ENCODE measurements around the gene DNAI4. TPM values are rescaled to one million over a fixed set of nuclear protein-coding genes. Genes with fewer than 3 reads are reported as not detected.

DNAI4 gene
- polyA plus RNA-seq, 1 donor (not counting 4 experiments of a cell fraction or from before 2014, with no cell fraction given) = 4.1 TPM

- TF ChIP-seq EZH2 (IDR thresholded peaks at IDR 0.05; ENCODE audit: low read length) (no peak), CTCF (optimal IDR thresholded peaks at IDR 0.05 in 1 of 3, IDR thresholded peaks at IDR 0.05 in 1 of 3, conservative IDR thresholded peaks at IDR 0.05 in 1 of 3; ENCODE audit: extremely low read depth in 1 of 3, insufficient read depth in 2 of 3, low read length in 3 of 3) (no peak)
- no peak overlapping the region for H3K9ac ChIP-seq (ENCODE audit: control insufficient read depth, extremely low read depth, insufficient read depth, low read length)
- no peaks in the 10 kb centered on the region for H3K9me1 ChIP-seq (ENCODE audit: control insufficient read depth, extremely low read depth, insufficient read depth, low read length)
- no peak overlapping the region for H3K4me2 ChIP-seq (ENCODE audit: control insufficient read depth, extremely low read depth, insufficient read depth, low read depth, low read length)
- FAIRE-seq (no peak), DNase-seq (ENCODE audit: low read depth, low spot score) (no peak)
- no peak overlapping the region for H3K4me3 ChIP-seq (ENCODE audit: control insufficient read depth in 2 of 3, extremely low read depth in 1 of 3, insufficient read depth in 2 of 3, low read depth in 1 of 3, low read length in 3 of 3)
- H3K27ac ChIP-seq (ENCODE audit: control insufficient read depth, insufficient read depth, low read length) = no peak overlapping the region
- H3K4me1 ChIP-seq (ENCODE audit: control insufficient read depth, extremely low read depth, insufficient read depth, low read length) = peaks cover 8% of the 10 kb centered on the region
- H3K79me2 ChIP-seq (ENCODE audit: control insufficient read depth, insufficient read depth, low read length) = peaks cover 31% of the 10 kb centered on the region
- H3K36me3 ChIP-seq (ENCODE audit: control insufficient read depth in 2 of 2, extremely low read depth in 1 of 2, insufficient read depth in 2 of 2, low read length in 2 of 2) = peaks cover 8 to 14% of the 10 kb centered on the region in 2 experiments
- no peaks in the 10 kb centered on the region for H3K27me3 ChIP-seq (ENCODE audit: control insufficient read depth, extremely low read depth, insufficient read depth, low read length)
- dilution Hi-C loops (cut with MboI; ENCODE audit: extremely low pct_ligation_motif_present, low sequenced_read_pairs) = no loop called here
- peaks cover 4% of the 10 kb centered on the region for H4K20me1 ChIP-seq (ENCODE audit: control insufficient read depth, extremely low read depth, insufficient read depth, low read length)
- H3K9me3 ChIP-seq (ENCODE audit: control insufficient read depth, low read depth, low read length) = no peaks in the 10 kb centered on the region
- no peak overlapping the region for H2AFZ ChIP-seq (ENCODE audit: control insufficient read depth, low read length)
These were observed 33.3 kb upstream of the DNAI4 start for GRCh38 chr1:66957938-66958337.

DNA sequence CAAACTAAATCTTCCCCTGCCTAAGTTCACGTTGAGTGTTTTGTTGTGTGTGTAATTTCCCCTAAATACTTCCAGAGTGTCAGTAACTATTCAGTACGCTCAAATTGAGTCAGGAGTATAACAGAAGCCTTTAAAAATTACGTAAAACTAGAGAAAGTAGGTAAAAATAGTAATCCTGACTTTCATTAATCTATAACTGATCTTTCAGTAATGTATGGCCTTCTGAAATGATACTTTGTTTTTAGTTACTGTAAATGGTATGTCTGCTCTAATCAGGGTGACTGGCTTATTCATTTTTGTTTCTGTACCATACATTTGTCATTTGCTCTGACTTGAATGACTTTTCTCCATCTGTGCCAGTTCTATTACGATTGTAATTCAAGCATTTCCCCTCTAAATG, 29.6 kb upstream of the DNAI4 start:
- Histone ChIP-seq H3K79me2 (ENCODE audit: control insufficient read depth, insufficient read depth, low read length) (peaks cover 40% of the 10 kb centered on the region), H3K9me1 (ENCODE audit: control insufficient read depth, extremely low read depth, insufficient read depth, low read length) (no peaks in the 10 kb centered on the region), H3K4me2 (ENCODE audit: control insufficient read depth, extremely low read depth, insufficient read depth, low read depth, low read length) (no peak overlapping the region), H3K9ac (ENCODE audit: control insufficient read depth, extremely low read depth, insufficient read depth, low read length) (no peak overlapping the region), H3K27me3 (ENCODE audit: control insufficient read depth, extremely low read depth, insufficient read depth, low read length) (no peaks in the 10 kb centered on the region), H3K27ac (ENCODE audit: control insufficient read depth, insufficient read depth, low read length) (no peak overlapping the region), H4K20me1 (ENCODE audit: control insufficient read depth, extremely low read depth, insufficient read depth, low read length) (peaks cover 4% of the 10 kb centered on the region), H2AFZ (ENCODE audit: control insufficient read depth, low read length) (no peak overlapping the region), H3K4me3 (ENCODE audit: control insufficient read depth in 2 of 3, extremely low read depth in 1 of 3, insufficient read depth in 2 of 3, low read depth in 1 of 3, low read length in 3 of 3) (no peak overlapping the region), H3K36me3 (ENCODE audit: control insufficient read depth in 2 of 2, extremely low read depth in 1 of 2, insufficient read depth in 2 of 2, low read length in 2 of 2) (peaks cover 6 to 11% of the 10 kb centered on the region in 2 experiments), H3K9me3 (ENCODE audit: control insufficient read depth, low read depth, low read length) (no peaks in the 10 kb centered on the region), H3K4me1 (ENCODE audit: control insufficient read depth, extremely low read depth, insufficient read depth, low read length) (peaks cover 16% of the 10 kb centered on the region)
- FAIRE-seq (no peak), DNase-seq (ENCODE audit: low read depth, low spot score) (no peak)
- dilution Hi-C loops (cut with MboI; ENCODE audit: extremely low pct_ligation_motif_present, low sequenced_read_pairs) = no loop called here
- TF ChIP-seq EZH2 (IDR thresholded peaks at IDR 0.05; ENCODE audit: low read length) (no peak), CTCF (optimal IDR thresholded peaks at IDR 0.05 in 1 of 3, IDR thresholded peaks at IDR 0.05 in 1 of 3, conservative IDR thresholded peaks at IDR 0.05 in 1 of 3; ENCODE audit: extremely low read depth in 1 of 3, insufficient read depth in 2 of 3, low read length in 3 of 3) (no peak)
